ENCODE results near the gene PWP2. TPM values are rescaled to one million over a fixed set of nuclear protein-coding genes. Genes with fewer than 3 reads are reported as not detected.

Gene PWP2
- total and polyA plus RNA-seq, 11 donors = 0.70 to 10.2 (median 5.0) TPM; not detected in 1

DNA sequence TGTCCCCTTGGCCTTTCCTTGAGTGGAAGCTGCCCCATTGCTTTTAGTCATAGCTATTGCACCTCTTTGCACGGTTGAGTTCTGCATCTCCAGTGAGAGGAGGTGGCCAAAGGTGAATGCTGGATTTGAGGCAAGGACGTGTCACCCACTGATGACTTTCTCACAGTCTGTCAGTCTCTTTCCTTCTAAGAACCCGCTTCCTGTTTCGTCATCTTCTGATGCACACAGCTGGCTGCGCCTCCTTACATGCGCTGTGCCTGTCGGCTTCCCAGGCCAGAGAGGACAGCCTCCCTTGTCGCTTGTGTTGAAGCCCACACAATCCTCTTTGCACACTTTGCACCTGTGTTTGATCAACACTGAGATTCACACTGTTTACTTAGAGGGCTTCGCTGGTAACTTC lies 41.8 kb upstream of the PWP2 start:
- 85 to 92% (median 90%) methylated on average over 9 of the region's 9 CpGs for WGBS, 4 donors
- peaks cover 0 to 94% (median 76%) of the 10 kb centered on the region in 9 donors for H3K36me3 ChIP-seq

DNA sequence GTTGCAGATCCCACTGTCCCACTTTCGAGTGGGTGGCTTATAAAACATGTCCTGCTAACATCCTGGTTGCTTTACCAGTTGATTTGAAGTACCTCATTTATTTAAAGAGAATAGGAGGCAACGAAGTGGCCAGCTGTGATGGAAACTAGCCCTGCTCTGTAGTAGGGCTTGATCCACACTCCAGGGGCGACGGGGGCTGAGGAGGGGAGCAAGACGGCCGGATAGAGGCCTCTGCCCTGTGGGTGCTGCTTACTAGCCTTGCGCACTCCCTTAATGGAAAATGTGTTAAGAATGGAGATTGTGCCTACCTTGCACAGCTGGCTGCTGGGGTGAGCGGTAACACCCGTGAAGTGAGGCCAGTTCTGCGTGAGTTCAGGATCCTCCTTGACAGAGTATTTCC lies 41.1 kb upstream of the PWP2 start:
- no peak for DNase-seq
- H3K27ac ChIP-seq = peak overlapping the region in 1 of 12 donors; percentile 40
- H3K4me1 ChIP-seq = no peaks in the 10 kb centered on the region

More for the DNA sequence above, 41.8 kb upstream of the PWP2 start:
- no peak overlapping the region for H3K4me3 ChIP-seq
- no peaks in the 10 kb centered on the region for H3K4me1 ChIP-seq
- H3K27me3 ChIP-seq = no peaks in the 10 kb centered on the region
- DNase-seq = no peak
- peak overlapping the region in 1 of 12 donors; percentile 70 for H3K27ac ChIP-seq
- no peak for ATAC-seq
- no peaks in the 10 kb centered on the region for H3K9me3 ChIP-seq
- intact Hi-C loops (cut with DNase I) = no loop called here
- TF ChIP-seq POLR2A (IDR thresholded peaks at IDR 0.05) = no peak
- TF ChIP-seq, protein P1, sequence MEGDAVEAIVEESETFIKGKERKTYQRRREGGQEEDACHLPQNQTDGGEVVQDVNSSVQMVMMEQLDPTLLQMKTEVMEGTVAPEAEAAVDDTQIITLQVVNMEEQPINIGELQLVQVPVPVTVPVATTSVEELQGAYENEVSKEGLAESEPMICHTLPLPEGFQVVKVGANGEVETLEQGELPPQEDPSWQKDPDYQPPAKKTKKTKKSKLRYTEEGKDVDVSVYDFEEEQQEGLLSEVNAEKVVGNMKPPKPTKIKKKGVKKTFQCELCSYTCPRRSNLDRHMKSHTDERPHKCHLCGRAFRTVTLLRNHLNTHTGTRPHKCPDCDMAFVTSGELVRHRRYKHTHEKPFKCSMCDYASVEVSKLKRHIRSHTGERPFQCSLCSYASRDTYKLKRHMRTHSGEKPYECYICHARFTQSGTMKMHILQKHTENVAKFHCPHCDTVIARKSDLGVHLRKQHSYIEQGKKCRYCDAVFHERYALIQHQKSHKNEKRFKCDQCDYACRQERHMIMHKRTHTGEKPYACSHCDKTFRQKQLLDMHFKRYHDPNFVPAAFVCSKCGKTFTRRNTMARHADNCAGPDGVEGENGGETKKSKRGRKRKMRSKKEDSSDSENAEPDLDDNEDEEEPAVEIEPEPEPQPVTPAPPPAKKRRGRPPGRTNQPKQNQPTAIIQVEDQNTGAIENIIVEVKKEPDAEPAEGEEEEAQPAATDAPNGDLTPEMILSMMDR (IDR thresholded peaks at IDR 0.05) = no peak

DNA sequence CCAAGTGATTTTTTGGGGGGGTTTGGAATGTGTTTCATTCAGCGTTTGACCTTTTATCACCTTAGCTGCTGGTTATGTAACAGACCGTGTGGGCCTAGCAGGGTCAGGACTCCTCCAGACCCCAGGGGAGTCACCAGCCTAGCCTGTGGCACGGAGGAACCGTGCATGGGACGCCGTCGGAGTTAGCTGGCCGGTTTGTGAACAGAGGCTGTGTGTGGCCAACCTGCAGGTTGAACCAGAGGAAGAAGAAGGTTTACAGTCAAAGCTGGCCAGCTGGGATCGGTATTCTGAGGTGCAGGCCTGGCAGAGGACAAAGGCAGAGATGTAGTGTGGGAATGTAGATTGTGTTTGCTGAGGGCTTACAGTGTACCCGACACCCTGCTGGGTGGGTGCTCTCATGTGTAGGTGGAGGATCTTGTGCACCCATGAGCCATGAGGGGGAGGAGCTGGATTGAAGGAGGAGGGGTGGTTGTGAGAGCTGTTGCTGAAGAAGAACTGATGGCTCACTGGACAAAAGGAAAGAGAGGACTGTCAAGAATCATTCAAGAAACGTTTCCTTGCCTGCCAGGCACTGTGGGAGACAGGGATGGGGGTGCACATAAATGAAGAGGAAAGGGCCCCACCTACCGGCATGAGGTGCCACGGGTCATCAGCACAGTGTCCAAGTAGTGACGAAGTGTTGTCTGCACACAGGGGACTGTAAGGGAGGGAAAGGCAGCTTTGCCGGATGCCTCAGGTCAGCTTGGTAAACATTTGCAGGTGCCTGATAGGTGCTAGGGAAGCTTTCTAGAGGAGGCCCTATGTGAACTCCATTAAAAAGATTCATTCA lies 40.0 kb upstream of the PWP2 start:
- Histone ChIP-seq H3K9me3 (no peaks in the 10 kb centered on the region), H3K4me1 (no peaks in the 10 kb centered on the region), H3K36me3 (peaks cover 0 to 95% (median 72%) of the 10 kb centered on the region in 9 donors), H3K4me3 (no peak overlapping the region), H3K27me3 (no peaks in the 10 kb centered on the region), H3K27ac (no peak overlapping the region)
- intact Hi-C loops (cut with DNase I) = no loop called here
- ATAC-seq (peak in 3 of 4 donors; percentile 31 to 45 (median 41)), DNase-seq (no peak)
- 83 to 86% (median 84%) methylated on average over 15 of the region's 15 CpGs for WGBS, 4 donors
- TF ChIP-seq, protein P1 (IDR thresholded peaks at IDR 0.05) = no peak
- no peak for TF ChIP-seq POLR2A (IDR thresholded peaks at IDR 0.05)

More for the DNA sequence above, 41.1 kb upstream of the PWP2 start:
- H3K36me3 ChIP-seq = peaks cover 0 to 94% (median 72%) of the 10 kb centered on the region in 9 donors
- intact Hi-C loops (cut with DNase I) = no loop called here
- no peaks in the 10 kb centered on the region for H3K27me3 ChIP-seq
- H3K4me3 ChIP-seq = no peak overlapping the region
- ATAC-seq = no peak
- WGBS, 4 donors = 91 to 97% (median 92%) methylated on average over 10 of the region's 10 CpGs
- TF ChIP-seq, protein P1 (IDR thresholded peaks at IDR 0.05) = no peak
- TF ChIP-seq POLR2A (IDR thresholded peaks at IDR 0.05) = no peak
- H3K9me3 ChIP-seq = no peaks in the 10 kb centered on the region

DNA sequence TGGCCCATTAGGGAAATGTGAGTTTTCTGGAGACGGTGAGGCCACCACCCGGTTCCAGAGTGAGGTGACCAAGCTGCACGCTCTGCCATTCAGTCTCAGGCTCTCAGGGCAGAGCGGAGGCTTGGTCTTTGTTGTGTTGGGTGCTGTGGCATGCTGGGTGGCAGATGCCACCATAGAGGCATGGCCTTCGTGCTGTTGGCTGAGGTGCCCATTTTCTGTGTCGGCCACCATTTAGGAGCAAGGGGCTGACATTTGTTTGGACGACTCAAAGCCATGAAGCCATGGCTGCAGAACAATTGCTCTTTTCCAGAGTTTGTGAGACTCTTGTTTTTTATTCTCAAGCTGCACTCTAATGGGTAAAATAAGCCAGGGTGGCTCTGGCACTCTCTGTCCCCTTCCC lies 36.8 kb upstream of the PWP2 start:
- WGBS, 4 donors = 93 to 99% (median 96%) methylated on average over 7 of the region's 7 CpGs
- no peak overlapping the region for H3K27ac ChIP-seq
- no peaks in the 10 kb centered on the region for H3K27me3 ChIP-seq
- intact Hi-C loops (cut with DNase I) = no loop called here
- H3K4me3 ChIP-seq = no peak overlapping the region
- H3K9me3 ChIP-seq = no peaks in the 10 kb centered on the region
- TF ChIP-seq POLR2A (IDR thresholded peaks at IDR 0.05) = no peak
- TF ChIP-seq, protein P1 (IDR thresholded peaks at IDR 0.05) = no peak
- DNase-seq = no peak
- H3K36me3 ChIP-seq = peaks cover 0 to 96% (median 68%) of the 10 kb centered on the region in 9 donors
- ATAC-seq = no peak
- no peaks in the 10 kb centered on the region for H3K4me1 ChIP-seq
